ENCODE data around the gene EEIG1. TPM values are rescaled to one million over a fixed set of nuclear protein-coding genes. Genes with fewer than 3 reads are reported as not detected.

Gene EEIG1
- polyA plus RNA-seq, 1 donor (not counting 4 experiments of a cell fraction or from before 2014, with no cell fraction given) = 3.7 TPM

- H3K27ac ChIP-seq (ENCODE audit: control insufficient read depth, insufficient read depth, low read length) = no peak overlapping the region
- H4K20me1 ChIP-seq (ENCODE audit: control insufficient read depth, extremely low read depth, insufficient read depth, low read length) = no peaks in the 10 kb centered on the region
- DNase-seq (ENCODE audit: low read depth, low spot score) = peak; percentile 5
- no peak overlapping the region for H2AFZ ChIP-seq (ENCODE audit: control insufficient read depth, low read length)
- no peaks in the 10 kb centered on the region for H3K79me2 ChIP-seq (ENCODE audit: control insufficient read depth, insufficient read depth, low read length)
- no peaks in the 10 kb centered on the region for H3K9me1 ChIP-seq (ENCODE audit: control insufficient read depth, extremely low read depth, insufficient read depth, low read length)
- dilution Hi-C loops (cut with MboI; ENCODE audit: extremely low pct_ligation_motif_present, low sequenced_read_pairs) = no loop called here
- FAIRE-seq = no peak
- H3K9ac ChIP-seq (ENCODE audit: control insufficient read depth, extremely low read depth, insufficient read depth, low read length) = no peak overlapping the region
- H3K4me1 ChIP-seq (ENCODE audit: control insufficient read depth, extremely low read depth, insufficient read depth, low read length) = peaks cover 8% of the 10 kb centered on the region
- H3K27me3 ChIP-seq (ENCODE audit: control insufficient read depth, extremely low read depth, insufficient read depth, low read length) = no peaks in the 10 kb centered on the region
- H3K4me3 ChIP-seq (ENCODE audit: control insufficient read depth in 2 of 3, extremely low read depth in 1 of 3, insufficient read depth in 2 of 3, low read depth in 1 of 3, low read length in 3 of 3) = no peak overlapping the region
- no peaks in the 10 kb centered on the region for H3K9me3 ChIP-seq (ENCODE audit: control insufficient read depth, low read depth, low read length)
- H3K36me3 ChIP-seq (ENCODE audit: control insufficient read depth in 2 of 2, extremely low read depth in 1 of 2, insufficient read depth in 2 of 2, low read length in 2 of 2) = no peaks in the 10 kb centered on the region
- no peak overlapping the region for H3K4me2 ChIP-seq (ENCODE audit: control insufficient read depth, extremely low read depth, insufficient read depth, low read depth, low read length)
- TF ChIP-seq EZH2 (IDR thresholded peaks at IDR 0.05; ENCODE audit: low read length) (no peak), CTCF (optimal IDR thresholded peaks at IDR 0.05 in 1 of 3, IDR thresholded peaks at IDR 0.05 in 1 of 3, conservative IDR thresholded peaks at IDR 0.05 in 1 of 3; ENCODE audit: extremely low read depth in 1 of 3, insufficient read depth in 2 of 3, low read length in 3 of 3) (no peak)
Measured at GRCh38 chr9:128006332-128006996, 25.7 kb upstream of the EEIG1 start.

- DNase-seq (ENCODE audit: low read depth, low spot score) (no peak), FAIRE-seq (no peak)
- Histone ChIP-seq H3K4me2 (ENCODE audit: control insufficient read depth, extremely low read depth, insufficient read depth, low read depth, low read length) (no peak overlapping the region), H4K20me1 (ENCODE audit: control insufficient read depth, extremely low read depth, insufficient read depth, low read length) (no peaks in the 10 kb centered on the region), H3K27me3 (ENCODE audit: control insufficient read depth, extremely low read depth, insufficient read depth, low read length) (no peaks in the 10 kb centered on the region), H3K27ac (ENCODE audit: control insufficient read depth, insufficient read depth, low read length) (no peak overlapping the region), H3K79me2 (ENCODE audit: control insufficient read depth, insufficient read depth, low read length) (no peaks in the 10 kb centered on the region), H3K36me3 (ENCODE audit: control insufficient read depth in 2 of 2, extremely low read depth in 1 of 2, insufficient read depth in 2 of 2, low read length in 2 of 2) (no peaks in the 10 kb centered on the region), H2AFZ (ENCODE audit: control insufficient read depth, low read length) (no peak overlapping the region), H3K9ac (ENCODE audit: control insufficient read depth, extremely low read depth, insufficient read depth, low read length) (no peak overlapping the region), H3K4me1 (ENCODE audit: control insufficient read depth, extremely low read depth, insufficient read depth, low read length) (peaks cover 8% of the 10 kb centered on the region), H3K4me3 (ENCODE audit: control insufficient read depth in 2 of 3, extremely low read depth in 1 of 3, insufficient read depth in 2 of 3, low read depth in 1 of 3, low read length in 3 of 3) (no peak overlapping the region), H3K9me3 (ENCODE audit: control insufficient read depth, low read depth, low read length) (no peaks in the 10 kb centered on the region), H3K9me1 (ENCODE audit: control insufficient read depth, extremely low read depth, insufficient read depth, low read length) (no peaks in the 10 kb centered on the region)
- dilution Hi-C loops (cut with MboI; ENCODE audit: extremely low pct_ligation_motif_present, low sequenced_read_pairs) = no loop called here
- TF ChIP-seq EZH2 (IDR thresholded peaks at IDR 0.05; ENCODE audit: low read length) = no peak
- TF ChIP-seq CTCF (optimal IDR thresholded peaks at IDR 0.05 in 1 of 3, IDR thresholded peaks at IDR 0.05 in 1 of 3, conservative IDR thresholded peaks at IDR 0.05 in 1 of 3; ENCODE audit: extremely low read depth in 1 of 3, insufficient read depth in 2 of 3, low read length in 3 of 3) = no peak
Measured at GRCh38 chr9:128005923-128006322, 25.1 kb upstream of the EEIG1 start.
